ENCODE data around the gene RTBDN.

RTBDN gene

DNA sequence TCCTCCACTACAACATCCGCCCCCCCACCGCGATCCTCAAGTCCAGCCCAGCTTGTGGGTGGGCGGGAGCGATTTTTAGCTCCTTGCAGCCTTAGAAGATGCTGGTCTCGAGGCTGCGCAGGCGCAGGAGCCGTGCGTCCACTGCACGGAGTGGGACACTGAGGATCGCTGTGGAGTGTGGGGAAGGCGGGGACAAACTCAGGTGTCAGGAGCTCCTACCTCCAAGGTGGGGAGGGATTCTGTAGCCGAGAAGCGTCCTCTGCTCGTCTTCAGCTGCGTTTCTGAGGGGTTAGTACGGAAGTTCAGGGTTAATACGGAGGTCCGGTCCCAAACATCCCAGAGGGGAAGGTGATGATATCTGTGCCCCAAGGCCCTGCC lies at the start of gene RTBDN:
RTBDN (minus strand) TSS at position 14 of the 378 bp plus-strand sequence. CDS start 4,600 bp downstream, outside the sequence.
- DNase-seq, result no peak

DNA sequence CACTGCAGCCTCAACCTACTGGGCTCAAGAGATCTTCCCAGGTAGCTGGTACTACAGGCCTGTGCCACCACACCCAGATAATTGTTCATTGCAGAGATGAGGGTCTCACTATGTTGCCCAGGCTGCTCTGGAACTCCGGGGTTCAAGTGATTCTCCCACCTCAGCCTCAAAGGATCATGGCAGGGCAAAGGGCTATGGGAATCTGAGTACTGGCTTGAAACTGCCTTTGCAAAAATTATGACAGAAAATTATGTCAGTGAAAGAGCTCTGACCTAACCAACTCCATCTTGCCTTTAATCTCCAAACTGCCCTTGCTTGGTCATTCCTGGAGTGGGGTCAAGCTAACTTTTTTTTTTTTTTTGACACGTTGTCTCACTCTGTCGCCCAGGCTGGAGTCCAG lies 48.2 kb upstream of the RTBDN start:
- no peak for DNase-seq

DNA sequence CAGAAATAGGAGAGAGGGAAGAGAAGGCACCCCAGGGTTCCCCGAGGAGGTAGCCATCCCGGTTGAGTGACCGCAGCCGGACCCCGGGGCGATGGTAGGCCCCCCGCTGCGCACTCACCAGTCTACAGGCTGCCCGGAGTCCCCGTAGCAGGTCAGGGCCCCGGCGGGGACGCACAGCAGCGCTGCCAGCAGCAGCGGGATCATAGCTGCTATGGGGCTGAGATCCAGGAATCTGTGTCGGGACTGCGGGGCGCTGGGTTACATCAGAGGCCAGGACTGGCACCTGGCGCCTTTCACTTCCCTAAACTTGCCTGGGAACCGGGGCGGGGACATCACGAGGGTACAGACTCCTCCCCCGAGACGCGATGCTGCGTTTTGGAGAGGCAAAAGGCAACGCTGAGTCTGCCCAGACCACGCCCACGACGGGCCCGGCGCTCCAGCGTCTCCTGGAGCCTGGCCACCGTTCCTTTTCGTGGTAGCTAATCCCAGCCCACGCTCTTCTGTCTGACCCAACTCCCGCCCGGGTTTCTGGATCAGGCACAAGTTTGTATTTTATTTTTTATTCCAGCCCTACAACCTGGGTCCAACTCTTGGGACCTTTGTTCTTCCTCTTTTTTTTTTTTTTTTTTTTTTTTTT lies 46.9 kb upstream of the RTBDN start, which contains the start of gene DNASE2:
DNASE2 (minus strand) TSS at position 278 of the 637 bp plus-strand sequence; CDS start at position 204, 74 bp downstream.
- peak; percentile 76 to 88 for DNase-seq

DNA sequence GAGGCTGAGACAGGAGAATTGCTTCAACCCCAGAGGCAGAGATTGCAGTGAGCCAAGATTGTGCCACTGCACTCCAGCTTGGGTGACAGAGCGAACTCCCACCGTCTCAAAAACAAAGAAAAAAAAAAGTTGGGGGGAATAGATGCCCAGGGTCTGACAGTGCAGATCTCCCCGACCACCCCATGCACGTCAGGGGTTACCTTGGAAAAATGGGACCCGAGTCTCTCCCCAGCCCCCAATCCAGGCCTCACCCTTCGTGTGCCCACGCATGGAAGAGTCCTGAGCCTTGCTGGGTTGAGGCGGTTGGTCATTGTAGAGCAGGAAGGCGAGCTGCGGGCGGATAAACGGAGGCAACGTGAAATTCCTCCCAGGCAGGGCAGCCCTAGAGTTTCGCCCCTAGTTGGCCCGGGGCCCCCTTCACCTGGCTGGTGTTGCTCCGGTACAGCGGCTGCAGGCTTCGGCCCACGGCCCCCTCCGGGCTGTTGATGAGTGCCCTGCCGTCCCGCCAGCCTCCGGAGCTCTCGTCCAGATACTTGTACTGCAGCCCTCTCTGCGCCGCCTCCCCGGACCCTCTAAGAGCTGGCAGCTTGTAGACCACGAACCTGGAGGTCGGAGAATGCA lies 46.3 kb upstream of the RTBDN start:
- DNase-seq, result no peak

DNA sequence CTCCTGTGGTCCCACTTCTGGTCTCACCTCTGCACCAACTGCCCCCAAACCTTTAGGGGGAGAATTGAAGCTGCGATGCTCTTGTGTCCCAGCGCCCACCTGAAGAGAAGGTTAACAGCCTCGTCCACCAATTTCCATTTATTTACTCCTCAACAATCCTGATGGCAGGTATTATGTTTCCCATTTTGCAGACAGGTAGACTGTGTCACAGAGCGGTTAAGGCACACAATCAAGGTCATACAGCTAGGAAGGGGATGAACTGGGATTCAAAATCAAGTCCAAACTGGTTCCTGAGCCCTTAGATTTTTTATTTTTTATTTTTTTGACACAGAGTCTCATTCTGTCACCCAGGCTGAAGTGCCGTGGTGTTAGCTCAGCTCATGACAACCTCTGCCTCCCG lies 40.7 kb upstream of the RTBDN start:
- no peak for DNase-seq

DNA sequence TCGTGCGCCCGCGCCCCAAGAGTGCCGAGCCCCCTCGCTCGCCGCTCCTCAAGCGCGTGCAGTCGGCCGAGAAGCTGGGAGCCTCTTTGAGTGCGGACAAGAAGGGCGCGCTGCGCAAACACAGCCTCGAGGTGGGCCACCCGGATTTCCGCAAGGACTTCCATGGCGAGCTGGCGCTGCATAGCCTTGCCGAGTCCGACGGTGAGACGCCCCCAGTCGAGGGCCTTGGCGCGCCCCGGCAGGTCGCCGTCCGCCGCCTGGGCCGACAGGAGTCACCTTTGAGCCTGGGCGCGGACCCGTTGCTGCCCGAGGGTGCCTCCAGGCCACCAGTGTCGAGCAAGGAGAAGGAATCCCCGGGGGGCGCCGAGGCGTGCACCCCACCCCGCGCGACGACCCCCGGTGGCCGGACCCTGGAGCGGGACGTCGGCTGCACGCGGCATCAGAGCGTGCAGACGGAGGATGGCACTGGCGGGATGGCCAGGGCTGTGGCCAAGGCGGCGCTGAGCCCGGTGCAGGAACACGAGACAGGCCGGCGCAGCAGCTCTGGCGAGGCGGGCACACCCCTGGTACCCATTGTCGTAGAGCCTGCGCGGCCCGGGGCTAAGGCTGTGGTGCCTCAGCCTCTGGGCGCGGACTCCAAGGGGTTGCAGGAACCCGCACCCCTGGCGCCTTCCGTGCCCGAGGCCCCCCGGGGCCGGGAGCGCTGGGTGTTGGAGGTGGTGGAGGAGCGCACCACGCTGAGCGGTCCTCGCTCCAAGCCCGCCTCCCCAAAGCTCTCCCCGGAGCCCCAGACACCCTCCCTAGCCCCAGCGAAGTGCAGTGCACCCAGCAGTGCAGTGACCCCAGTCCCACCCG lies 39.7 kb upstream of the RTBDN start:
- DNase-seq, result no peak

DNA sequence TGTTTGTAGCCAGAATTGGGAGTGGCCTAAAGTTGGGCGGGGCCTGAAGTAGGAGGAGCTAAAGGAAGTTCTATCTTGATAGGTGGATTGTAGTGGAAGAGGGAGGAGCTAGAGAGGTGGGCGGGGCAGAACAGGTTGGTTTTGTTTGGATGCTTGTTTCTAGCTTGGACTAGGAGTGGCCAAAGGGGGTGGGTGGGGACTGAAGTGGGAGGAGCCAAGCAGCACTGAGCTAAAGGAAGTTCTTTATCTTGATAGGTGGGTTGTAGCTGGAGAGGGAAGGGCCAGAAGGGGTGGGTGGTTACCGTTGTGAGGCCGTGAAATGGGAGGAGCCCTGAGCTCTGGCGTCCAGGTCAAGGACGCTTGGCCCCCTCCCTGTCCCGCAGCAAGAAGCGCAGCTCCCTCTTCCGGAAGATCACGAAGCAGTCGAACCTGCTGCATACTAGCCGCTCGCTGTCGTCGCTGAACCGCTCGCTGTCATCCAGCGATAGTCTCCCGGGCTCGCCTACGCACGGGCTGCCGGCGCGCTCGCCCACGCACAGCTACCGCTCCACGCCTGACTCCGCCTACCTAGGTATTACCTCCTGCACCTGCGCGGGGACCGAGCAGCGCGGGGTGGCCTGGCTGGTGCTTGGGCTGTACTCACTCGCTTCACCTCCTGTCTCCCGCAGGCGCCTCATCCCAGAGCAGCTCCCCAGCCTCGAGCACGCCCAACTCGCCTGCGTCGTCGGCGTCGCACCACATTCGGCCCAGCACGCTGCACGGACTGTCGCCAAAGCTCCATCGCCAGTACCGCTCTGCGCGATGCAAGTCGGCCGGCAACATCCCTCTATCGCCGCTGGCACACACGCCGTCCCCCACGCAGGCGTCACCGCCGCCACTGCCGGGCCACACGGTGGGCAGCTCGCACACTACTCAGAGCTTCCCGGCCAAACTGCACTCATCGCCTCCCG lies 38.8 kb upstream of the RTBDN start:
- DNase-seq, result no peak

DNA sequence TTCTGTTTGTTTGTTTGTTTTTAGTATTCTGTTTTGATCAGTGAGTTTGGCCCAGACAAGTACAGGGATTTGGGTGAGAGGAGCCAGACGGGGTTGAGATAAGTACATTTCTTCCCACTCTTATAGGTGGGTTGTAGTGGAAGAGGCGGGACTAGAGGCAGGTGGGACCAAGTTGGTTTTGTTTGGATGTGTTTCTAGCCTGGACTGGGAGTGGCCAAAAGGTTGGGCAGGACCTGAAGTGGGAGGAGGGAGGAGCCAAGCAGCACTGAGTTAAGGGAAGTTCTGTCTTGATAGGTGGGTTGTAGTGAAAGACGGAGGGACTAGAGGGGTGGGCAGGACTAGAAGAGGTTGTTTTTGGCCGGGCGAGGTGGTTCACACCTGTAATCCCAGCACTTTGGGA lies 37.9 kb upstream of the RTBDN start:
- no peak for DNase-seq

DNA sequence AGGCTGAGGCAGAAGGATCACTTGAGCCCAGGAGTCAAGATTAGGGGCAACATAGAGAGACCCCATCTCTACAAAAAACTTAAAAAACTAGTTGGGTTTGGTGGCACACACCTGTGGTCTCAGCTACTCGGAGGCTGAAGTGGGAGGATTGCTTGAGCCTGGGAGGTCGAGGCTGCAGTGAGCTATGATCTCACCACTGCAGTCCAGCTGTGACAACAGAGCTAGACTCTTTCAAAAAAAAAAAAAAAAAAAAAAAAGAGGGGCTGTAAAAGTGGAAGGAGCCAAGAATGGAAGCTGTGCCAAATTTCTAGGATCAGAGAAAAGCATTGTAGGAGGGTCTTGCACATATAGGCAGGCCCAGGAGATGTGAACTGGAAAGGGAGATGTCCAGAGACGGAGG lies 37.3 kb upstream of the RTBDN start:
- no peak for DNase-seq

DNA sequence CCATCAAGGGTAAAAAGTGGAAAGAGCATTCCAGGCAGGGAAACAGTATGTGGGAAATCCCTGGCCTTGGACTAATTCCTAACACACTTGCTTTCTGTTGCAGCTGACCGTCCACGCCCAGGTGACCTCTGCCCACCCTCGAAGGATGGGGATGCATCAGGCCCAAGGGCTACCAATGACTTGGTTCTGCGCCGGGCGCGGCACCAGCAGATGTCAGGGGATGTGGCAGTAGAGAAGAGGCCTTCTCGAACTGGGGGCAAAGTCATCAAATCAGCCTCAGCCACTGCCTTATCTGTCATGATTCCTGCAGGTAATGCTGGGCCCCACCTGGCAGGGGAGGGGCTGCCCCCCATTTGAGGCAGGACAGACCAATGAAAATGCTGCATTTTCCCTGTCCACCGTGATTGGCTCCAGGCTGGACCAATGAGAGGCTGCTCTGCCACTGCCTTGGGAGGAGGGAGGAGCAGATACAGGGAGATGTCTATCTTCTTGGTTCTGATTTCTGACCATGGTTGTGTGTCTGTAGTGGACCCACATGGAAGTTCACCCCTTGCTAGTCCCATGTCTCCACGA lies 34.2 kb upstream of the RTBDN start:
- no peak for DNase-seq

DNA sequence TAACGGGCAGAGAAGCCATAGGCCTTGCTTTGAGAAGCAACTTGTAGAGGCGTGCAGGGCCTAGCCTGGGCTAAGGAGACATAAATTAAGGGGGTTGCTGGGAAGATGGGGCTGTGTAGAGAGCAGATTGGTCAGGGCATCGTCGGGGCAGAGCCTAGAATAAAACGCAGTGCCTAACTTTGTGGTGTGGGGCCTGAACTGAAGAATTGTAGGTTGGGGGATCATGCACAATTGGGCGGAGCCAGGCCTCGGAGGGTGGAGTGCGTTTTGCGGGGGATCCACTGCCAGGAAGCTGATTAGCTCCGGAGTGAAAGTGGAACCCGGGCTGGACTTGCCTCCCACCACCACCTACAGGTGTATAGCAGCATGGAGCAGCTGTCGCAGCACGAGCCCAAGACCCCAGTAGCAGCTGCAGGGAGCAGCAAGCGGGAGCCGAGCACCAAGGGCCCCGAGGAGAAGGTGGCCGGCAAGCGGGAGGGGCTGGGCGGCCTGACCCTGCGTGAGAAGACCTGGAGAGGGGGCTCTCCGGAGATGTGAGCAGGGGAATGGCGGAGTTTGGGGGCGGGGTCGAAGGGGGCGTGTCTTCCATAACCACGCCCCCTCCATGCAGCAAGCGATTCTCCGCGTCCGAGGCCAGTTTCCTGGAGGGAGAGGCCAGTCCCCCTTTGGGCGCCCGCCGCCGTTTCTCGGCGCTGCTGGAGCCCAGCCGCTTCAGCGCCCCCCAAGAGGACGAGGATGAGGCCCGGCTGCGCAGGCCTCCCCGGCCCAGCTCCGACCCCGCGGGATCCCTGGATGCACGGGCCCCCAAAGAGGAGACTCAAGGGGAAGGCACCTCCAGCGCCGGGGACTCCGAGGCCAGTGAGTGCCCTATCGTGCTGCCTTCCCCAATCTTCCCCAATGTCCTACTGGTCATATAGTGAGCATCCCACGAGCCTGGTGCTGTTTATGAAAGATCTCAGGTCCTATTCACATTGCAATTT lies 33.0 kb upstream of the RTBDN start:
- DNase-seq, result peak; percentile 28 to 65

DNA sequence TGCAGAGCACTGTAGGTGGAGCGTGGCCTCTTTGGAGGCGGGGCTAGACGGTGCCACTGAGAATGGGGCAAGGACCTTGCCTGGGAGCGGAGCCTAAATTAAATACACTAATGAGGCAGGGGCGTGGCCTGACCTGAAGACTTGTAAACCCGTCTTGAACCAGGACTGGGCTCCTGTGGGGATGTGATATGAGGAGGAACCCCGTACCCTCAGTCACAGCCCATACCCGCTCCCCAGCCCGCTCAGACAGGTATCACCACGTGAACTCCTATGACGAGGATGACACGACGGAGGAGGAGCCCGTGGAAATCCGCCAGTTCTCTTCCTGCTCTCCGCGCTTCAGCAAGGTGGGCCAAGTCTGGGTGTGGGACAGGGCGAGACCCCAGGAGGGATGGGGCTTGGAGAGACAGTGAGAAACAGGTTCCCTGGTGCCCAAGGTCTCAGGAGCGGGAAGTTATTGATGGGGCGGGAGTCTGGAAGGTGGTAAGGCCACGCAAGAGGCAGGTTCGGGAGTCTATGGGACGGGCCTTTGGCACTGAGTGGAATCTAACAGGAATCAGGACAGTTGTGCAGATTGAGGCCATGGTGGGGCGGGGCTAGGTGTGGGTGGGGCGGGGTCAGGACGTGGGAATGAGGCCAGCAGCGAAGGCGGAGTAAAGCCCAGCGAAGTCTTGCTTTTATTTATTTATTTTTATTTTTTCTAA lies 32.2 kb upstream of the RTBDN start:
- DNase-seq, result no peak

DNA sequence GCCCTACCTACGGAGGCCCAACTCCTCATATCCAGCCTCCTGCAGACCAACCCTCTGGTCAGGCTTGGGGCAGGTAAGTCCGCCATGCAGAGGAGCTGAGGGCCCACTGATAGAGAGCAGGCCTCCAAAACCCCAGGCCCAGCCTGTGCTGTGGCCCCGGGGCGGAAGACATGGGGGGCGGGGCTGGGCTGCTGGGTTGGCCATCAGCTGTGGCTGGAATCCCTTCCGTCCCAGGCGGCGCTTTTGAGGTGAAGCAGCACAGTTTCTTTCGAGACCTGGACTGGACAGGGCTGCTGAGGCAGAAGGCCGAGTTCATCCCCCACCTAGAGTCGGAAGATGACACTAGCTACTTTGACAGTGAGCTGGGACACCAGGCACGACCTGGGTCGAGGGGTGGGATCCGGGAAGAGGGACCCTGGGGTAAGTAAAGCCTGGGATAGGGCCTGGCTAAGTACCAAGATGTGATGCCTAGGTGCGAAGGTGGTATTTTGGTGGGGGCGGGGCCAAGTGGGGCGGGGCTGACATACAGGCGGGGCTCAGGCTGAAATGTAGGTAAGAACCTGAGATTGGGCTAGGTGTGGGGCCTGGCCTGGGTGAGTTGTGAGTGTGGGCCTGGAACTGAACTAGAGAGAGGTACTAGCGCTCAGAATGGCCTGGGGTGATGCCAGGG lies 31.5 kb upstream of the RTBDN start:
- no peak for DNase-seq

DNA sequence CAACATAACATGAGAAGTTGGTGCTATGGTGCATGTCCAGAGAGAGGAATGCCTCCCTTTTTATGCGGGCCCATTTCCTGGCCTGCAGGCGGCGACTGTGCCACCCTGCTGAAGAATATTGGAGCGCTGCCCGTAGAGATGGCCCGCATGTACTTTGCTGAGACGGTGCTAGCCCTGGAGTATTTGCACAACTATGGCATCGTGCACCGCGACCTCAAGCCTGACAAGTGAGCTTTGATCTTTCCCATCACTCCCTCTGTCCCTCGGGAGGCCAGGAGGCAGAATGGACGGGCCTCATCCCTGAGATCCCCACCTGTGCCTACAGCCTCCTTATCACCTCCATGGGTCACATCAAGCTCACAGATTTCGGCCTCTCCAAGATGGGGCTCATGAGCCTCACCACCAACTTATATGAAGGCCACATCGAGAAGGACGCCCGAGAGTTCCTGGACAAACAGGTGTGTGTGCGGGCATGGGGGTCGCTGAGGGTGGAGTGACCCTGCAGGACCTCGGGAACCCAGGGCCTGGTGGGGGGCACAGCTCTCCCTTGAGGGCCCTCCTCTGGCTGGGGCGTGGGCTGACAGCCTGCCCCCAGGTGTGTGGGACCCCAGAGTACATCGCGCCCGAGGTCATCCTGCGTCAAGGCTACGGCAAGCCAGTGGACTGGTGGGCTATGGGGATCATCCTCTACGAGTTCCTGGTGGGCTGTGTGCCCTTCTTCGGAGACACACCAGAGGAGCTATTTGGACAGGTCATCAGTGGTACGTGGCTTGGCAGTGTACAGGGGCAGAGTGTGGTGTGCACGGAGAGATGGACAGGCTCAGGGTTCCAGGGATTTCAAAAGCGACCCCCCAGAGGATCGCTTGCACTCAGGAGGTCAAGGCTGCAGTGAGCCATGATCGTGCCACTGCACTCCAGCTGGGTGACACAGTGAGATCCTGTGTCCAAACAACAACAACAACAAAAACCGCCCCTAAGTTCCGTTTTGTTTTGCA lies 30.6 kb upstream of the RTBDN start:
- no peak for DNase-seq

DNA sequence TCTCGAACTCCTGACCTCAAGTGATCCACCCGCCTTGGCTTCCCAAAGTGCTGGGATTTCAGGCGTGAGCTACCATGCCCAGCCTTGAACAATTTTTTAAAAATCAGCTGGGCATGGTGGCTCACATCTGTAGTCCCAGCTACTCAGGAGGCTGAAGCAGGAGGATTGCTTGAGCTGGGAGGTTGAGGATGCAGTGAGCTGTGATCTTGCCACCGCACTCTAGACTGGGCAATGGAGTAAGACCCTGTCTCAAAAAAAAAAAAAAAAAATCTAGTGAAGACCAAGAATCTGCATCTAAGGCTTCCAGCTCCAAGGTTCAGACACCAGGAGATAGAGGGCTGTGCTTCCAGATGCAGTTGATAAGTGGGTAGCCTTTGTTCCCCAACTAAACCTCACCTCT lies 29.8 kb upstream of the RTBDN start:
- no peak for DNase-seq

DNA sequence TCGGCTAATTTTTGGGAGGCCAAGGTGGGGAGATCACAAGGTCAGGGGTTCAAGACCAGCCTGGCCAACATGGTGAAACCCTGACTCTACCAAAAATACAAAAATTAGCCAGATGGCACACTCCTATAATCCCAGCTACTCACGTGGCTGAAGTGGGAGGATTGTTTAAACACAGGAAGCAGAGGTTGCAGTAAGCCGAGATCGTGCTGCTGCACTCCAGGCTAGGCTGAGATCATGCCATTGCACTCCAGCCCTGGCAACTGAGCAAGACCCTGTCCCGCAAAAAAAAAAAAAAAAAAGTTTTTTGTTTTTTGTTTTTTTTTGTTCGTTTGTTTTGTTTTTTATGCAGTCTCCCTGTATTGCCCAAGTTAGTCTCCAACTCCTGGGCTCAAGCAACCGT lies 25.2 kb upstream of the RTBDN start:
- no peak for DNase-seq

DNA sequence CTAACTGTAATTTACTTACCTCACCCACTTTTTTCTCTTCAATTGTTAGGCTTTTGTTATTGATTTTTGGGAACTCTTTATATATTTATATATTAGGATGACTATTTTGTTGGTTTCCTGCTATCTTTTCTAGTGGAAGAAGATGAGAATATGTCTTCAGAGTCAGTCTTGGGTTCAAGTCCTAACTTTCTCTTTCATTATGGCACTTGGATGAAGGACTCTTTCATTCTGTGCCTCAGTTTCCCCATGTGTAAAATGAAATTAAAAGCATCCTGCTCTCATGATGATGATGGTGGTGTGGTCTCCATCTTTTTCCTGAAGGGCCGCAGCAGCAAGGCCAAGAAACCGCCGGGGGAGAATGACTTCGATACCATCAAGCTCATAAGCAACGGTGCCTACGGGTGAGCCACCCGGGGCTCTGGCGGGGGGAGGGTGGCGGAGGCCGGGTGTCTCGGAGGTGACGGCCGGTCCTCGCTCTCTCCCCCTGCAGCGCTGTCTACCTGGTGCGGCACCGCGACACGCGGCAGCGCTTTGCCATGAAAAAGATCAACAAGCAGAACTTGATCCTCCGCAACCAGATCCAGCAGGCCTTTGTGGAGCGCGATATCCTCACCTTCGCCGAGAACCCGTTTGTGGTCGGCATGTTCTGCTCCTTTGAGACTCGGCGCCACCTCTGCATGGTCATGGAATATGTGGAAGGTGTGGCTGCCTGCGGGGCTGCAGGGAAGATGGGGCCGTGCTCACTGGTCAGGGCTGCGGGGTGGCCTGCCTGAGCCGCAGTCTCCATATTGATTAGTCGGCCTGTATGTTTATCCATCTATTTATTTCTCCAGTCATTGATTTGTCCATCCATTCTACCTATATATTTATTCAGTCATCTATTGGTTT lies 23.9 kb upstream of the RTBDN start:
- no peak for DNase-seq

DNA sequence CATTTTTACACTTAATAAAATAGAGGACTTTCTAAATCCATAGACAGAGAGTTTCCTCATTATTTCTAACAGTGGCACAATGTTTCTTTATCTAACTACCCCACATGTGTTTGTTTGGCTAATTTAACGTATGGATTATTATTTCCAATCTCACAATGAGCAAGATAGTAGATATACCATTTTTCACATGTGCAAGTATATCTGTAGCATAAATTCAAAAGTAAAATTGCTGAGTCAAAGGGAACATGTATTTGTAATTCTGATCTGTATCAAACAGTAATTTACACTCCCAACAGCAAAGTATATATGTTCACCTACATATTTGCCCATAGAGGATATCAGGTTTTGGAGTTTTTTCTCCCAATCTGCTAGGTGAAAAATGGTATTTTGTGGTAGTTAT lies 22.3 kb upstream of the RTBDN start:
- no peak for DNase-seq

All from bone marrow (tissue), 2 donors.